Measurements from ENCODE around the gene PRPSAP2. TPM values are rescaled to one million over a fixed set of nuclear protein-coding genes. Genes with fewer than 3 reads are reported as not detected.

The PRPSAP2 gene
- total RNA-seq, 8 experiments from 2014 or later, result 39.0 to 89.8 (median 63.7) TPM

DNA sequence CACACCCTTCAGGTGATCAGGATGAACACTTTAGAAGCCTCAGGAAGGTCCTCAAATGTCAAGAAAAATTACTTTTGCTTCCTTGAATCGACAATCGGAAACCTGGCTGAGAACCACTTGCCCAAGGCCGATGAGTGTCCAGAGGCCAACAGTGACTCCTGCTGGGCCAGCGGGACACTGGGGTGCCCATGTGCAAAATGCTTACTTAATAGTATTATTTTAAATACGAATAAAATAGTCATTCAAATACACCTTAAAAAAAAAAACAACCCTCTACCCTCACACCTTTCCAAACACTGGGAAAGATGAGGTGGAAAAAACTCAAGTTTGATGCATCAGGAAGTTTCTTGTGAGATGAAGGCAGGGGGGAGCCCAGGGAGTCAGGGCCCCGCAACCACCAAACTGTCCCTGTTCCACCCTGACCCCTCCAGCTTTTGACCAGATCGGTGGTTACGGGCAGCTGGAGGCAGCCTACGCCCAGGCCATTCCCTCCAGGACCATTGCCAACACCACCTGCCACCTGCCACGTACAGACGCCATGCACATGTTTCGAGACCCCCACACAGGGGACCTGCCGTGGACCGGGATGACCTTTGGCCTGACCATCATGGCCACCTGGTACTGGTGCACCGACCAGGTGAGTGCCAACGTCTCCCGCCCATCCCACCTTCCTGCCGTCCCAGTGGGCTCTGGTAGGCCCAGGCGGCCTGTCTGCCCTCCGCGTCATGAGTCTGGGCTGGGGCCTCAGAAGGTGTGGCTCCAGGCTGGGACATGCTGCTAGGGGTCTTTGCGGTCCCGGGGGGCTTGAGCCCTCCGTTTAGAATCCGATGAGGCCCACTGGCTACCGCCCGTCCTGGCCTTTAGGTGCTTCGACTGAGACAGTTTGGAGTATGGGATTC lies 112.9 kb downstream of the PRPSAP2 start:
- Histone ChIP-seq H3K4me1 (replicated peaks in 1 of 2) (peaks cover 3 to 12% of the 10 kb centered on the region in 2 donors), H3K4me3 (no peak overlapping the region), H3K27ac (no peak overlapping the region)
- WGBS, 10 experiments, result 80 to 100% (median 94%) methylated on average over 1 to 10 of the region's 28 CpGs; no CpG with 5 or more reads in 4 of the 10 experiments
- no peak for ATAC-seq (replicated peaks in 6 of 8)
- in situ Hi-C loops (cut with MboI; ENCODE audit: low pct_unique_long_range_greater_than_20kb in 2 of 9, low sequenced_read_pairs in 9 of 9, unreplicated experiment in 9 of 9), result no loop called here

DNA sequence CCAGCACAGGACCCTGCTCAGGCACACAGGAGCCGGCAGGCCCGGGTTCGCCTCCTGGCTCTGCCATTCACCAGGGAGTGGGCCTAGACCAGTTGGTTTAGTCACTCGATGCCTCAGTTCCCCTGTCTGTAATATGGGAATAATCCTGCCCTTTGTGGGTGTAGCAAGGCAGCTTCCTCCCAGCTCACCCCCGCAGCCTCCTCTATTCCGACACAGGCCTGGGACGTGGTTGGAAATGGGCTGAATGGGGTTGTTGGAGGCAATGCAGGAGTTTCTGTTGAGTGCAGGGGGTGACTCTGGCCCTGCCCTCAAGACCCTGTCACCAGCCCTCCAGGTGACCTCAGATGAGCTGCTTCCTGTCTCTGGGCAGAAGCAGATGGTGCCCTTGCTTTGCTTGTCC lies 113.9 kb downstream of the PRPSAP2 start:
- H3K4me1 ChIP-seq (replicated peaks in 1 of 2), result peaks cover 3 to 12% of the 10 kb centered on the region in 2 donors
- no peak overlapping the region for H3K27ac ChIP-seq
- in situ Hi-C loops (cut with MboI; ENCODE audit: low pct_unique_long_range_greater_than_20kb in 2 of 9, low sequenced_read_pairs in 9 of 9, unreplicated experiment in 9 of 9), result no loop called here
- 100% methylated on average over 4 of the region's 7 CpGs; no CpG with 5 or more reads in 9 of the 10 experiments for WGBS, 10 experiments
- ATAC-seq (replicated peaks in 6 of 8), result no peak
- H3K4me3 ChIP-seq, result no peak overlapping the region

DNA sequence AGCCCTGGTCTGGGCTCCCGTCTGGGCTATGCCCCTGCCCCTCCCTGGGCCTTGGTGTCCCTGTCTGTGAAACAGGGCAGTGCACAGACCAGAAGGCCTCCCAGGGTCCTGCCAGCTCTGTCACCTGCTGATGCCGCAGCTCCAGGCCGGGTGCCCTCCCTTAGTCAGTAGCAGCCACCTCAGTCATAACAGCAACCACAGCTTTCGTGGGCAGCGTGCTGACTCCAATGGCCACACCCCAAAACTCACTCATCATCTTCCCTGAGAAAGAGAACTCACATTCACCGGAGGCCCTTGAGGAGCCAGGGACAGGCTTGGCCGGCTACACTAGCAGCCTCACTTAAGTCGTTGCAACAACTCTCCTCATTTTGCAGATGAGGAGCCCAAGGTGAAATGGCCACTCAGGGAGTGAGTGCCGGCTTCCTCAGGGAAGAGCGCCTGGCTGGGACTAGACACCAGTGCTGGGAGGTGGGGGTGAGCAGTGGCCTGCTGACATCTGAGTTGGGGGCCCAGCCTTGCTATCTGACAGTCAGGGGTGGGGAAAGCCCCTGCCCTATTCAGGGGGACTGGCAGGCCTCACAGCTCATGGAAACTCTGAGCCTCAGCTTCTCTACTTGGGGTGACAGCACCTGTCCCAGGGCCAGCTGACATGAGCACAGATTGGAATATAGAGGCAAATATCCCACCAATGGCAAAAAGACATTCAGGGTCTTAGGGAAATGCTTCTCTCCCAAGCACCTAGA lies 116.6 kb downstream of the PRPSAP2 start:
- no peak for ATAC-seq (replicated peaks in 6 of 8)
- in situ Hi-C loops (cut with MboI; ENCODE audit: low pct_unique_long_range_greater_than_20kb in 2 of 9, low sequenced_read_pairs in 9 of 9, unreplicated experiment in 9 of 9), result no loop called here
- no peak overlapping the region for H3K27ac ChIP-seq
- H3K4me3 ChIP-seq, result no peak overlapping the region
- no peaks in the 10 kb centered on the region for H3K4me1 ChIP-seq (replicated peaks in 1 of 2)
- WGBS, 10 experiments, result 50 to 100% (median 86%) methylated on average over 1 to 2 of the region's 10 CpGs; no CpG with 5 or more reads in 5 of the 10 experiments

DNA sequence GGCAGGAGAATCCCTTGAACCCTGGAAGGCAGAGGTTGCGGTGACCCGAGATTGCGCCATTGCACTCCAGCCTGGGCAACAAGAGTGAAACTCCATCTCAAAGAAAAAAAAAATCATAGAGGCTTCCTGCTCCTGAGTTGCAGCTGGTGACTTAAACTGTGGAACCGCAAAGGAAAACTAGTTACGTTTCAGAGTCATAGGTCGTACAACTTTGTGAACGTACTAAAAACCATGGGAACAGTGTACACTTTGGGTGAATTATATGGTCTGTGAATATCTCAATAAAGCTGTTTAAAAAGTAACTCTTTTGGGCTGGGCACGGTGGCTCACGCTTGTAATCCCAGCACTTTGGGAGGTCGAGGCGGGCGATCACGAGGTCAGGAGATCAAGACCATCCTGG lies 117.7 kb downstream of the PRPSAP2 start:
- H3K4me1 ChIP-seq (replicated peaks in 1 of 2), result no peaks in the 10 kb centered on the region
- in situ Hi-C loops (cut with MboI; ENCODE audit: low pct_unique_long_range_greater_than_20kb in 2 of 9, low sequenced_read_pairs in 9 of 9, unreplicated experiment in 9 of 9), result no loop called here
- H3K27ac ChIP-seq, result no peak overlapping the region
- ATAC-seq (replicated peaks in 6 of 8), result no peak
- H3K4me3 ChIP-seq, result no peak overlapping the region
- WGBS, 10 experiments, result 75 to 100% (median 90%) methylated on average over 1 to 5 of the region's 13 CpGs; no CpG with 5 or more reads in 4 of the 10 experiments

DNA sequence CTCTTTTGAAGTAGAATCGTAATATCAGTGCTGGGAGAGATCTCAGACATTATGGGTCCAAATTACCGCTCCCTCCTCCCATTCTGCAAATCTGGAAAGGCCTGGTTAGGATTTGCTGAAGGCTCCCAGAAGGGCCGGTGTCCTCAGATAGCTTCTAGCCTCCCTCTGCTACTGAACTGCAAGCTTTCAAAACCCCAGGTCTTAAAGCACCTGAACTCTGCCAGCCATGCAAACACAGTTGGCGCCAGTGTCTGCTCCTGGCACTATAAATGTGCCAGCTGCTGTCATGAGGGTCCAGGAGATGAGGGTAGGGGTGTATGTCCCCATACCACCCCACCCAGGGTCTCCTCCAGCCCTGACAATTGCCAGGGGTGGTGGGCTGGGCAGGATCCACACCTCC lies 118.3 kb downstream of the PRPSAP2 start:
- peaks cover 0 to 4% of the 10 kb centered on the region in 2 donors for H3K4me1 ChIP-seq (replicated peaks in 1 of 2)
- no peak overlapping the region for H3K27ac ChIP-seq
- no peak for ATAC-seq (replicated peaks in 6 of 8)
- no peak overlapping the region for H3K4me3 ChIP-seq
- in situ Hi-C loops (cut with MboI; ENCODE audit: low pct_unique_long_range_greater_than_20kb in 2 of 9, low sequenced_read_pairs in 9 of 9, unreplicated experiment in 9 of 9), result no loop called here
- 83 to 100% (median 100%) methylated on average over 1 to 2 of the region's 4 CpGs; no CpG with 5 or more reads in 6 of the 10 experiments for WGBS, 10 experiments

DNA sequence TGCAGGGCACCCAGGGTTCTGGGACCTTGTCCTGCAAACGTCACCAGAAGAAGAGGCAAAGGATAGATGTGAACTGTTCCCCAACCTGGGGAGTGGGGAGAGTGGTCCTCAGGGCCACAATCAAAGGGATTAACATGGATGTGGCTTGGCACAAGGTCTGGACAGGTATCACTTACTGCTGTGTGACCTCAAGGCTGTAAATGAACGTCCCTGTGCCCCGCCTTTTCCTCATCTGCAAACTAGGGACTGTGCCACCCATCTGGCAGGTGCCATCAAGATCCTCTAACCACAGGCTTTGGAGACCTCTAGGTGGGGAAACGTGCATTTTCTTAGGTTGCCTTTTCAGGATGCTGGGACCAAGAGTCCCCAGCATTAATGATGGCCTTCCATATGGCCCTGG lies 119.1 kb downstream of the PRPSAP2 start:
- WGBS, 10 experiments, result 78% methylated on average over 1 of the region's 4 CpGs; no CpG with 5 or more reads in 9 of the 10 experiments
- no peak for ATAC-seq (replicated peaks in 6 of 8)
- in situ Hi-C loops (cut with MboI; ENCODE audit: low pct_unique_long_range_greater_than_20kb in 2 of 9, low sequenced_read_pairs in 9 of 9, unreplicated experiment in 9 of 9), result no loop called here
- Histone ChIP-seq H3K27ac (no peak overlapping the region), H3K4me1 (replicated peaks in 1 of 2) (peaks cover 0 to 12% of the 10 kb centered on the region in 2 donors), H3K4me3 (no peak overlapping the region)

DNA sequence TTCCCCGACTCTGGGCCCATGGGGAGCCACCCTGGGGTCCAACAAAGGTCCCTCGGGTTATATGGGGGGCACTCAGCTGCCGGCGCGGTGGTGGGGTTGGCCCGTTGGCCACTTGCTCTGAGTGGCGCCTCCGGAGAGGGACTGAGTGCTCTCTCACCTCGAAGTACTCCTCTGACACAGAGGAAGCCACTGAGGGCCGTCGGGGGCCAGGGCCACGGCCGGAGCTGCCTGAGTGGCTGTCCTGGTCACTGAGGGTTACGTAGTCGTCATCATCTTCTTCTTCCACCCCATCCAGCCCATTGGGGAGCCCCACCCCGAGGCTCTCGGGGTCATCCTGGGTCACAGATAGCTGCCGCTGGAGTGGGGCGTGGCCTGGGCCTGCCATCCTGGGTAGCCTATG lies 119.7 kb downstream of the PRPSAP2 start:
- in situ Hi-C loops (cut with MboI; ENCODE audit: low pct_unique_long_range_greater_than_20kb in 2 of 9, low sequenced_read_pairs in 9 of 9, unreplicated experiment in 9 of 9), result no loop called here
- ATAC-seq (replicated peaks in 6 of 8), result no peak
- peaks cover 0 to 12% of the 10 kb centered on the region in 2 donors for H3K4me1 ChIP-seq (replicated peaks in 1 of 2)
- WGBS, 10 experiments, result 40 to 100% (median 86%) methylated on average over 1 to 7 of the region's 19 CpGs; no CpG with 5 or more reads in 5 of the 10 experiments
- no peak overlapping the region for H3K4me3 ChIP-seq
- H3K27ac ChIP-seq, result no peak overlapping the region

DNA sequence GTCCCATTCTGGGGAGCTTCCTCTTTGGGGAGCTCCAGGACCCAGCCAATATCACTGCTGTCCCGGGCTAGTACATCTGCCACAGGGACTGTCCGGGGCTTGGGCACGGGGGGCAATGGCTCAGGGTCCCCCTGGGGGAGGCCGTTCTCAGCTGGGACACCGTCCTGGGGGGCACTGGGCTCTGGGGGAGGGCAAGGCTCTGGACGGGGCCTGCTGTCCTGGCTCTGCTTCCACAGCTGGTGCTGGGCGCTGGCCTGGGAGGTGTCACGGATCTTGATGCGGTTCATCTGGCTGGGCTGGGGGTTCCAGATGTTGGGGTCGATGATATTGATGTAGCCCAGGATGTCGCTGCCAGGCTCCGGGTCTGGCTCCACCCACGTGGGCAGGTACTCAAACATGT lies 120.1 kb downstream of the PRPSAP2 start:
- WGBS, 10 experiments, result 70 to 100% (median 100%) methylated on average over 1 to 2 of the region's 13 CpGs; no CpG with 5 or more reads in 7 of the 10 experiments
- H3K4me3 ChIP-seq, result no peak overlapping the region
- H3K4me1 ChIP-seq (replicated peaks in 1 of 2), result peaks cover 0 to 12% of the 10 kb centered on the region in 2 donors
- no peak overlapping the region for H3K27ac ChIP-seq
- ATAC-seq (replicated peaks in 6 of 8), result no peak
- in situ Hi-C loops (cut with MboI; ENCODE audit: low pct_unique_long_range_greater_than_20kb in 2 of 9, low sequenced_read_pairs in 9 of 9, unreplicated experiment in 9 of 9), result no loop called here

DNA sequence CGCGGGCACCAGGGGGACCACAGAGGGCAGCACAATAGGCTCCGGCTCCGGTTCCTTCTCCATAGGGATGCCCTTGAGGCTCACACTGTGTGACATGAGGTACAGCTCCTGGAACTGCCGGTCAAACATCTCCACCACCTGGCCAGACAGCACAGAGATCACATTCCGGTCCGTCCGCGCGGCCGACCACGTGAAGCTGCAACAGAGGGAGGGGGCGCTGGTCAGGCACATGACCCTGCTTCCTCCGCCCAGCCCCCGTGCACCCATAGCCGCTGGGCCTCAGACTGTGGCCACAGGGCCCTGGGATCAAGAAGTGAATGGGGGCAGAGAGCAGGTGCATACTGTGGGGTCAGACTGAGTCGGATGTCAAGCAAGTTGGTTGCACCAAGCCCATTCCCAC lies 120.7 kb downstream of the PRPSAP2 start:
- no peak for ATAC-seq (replicated peaks in 6 of 8)
- Histone ChIP-seq H3K4me3 (no peak overlapping the region), H3K27ac (no peak overlapping the region), H3K4me1 (replicated peaks in 1 of 2) (peaks cover 0 to 12% of the 10 kb centered on the region in 2 donors)
- in situ Hi-C loops (cut with MboI; ENCODE audit: low pct_unique_long_range_greater_than_20kb in 2 of 9, low sequenced_read_pairs in 9 of 9, unreplicated experiment in 9 of 9), result no loop called here
- 80 to 84% (median 80%) methylated on average over 1 to 10 of the region's 17 CpGs; no CpG with 5 or more reads in 7 of the 10 experiments for WGBS, 10 experiments

Other genes with a start within 250 kb of the PRPSAP2 start
- gene TBC1D28, start 213.7 kb upstream of the PRPSAP2 start, total RNA-seq, result 1 to 10 TPM in 2 of 8 experiments, under 1 TPM in 4, not detected in 2; 0.16 to 1.0 (median 0.58) TPM
- 10 to 100 TPM in 5 of 8 experiments, 1 to 10 TPM in 3; 3.9 to 21.4 (median 10.9) TPM for gene FOXO3B, start 175.8 kb upstream of the PRPSAP2 start, total RNA-seq
- under 1 TPM; 0.08 to 0.50 (median 0.24) TPM for gene FBXW10, start 114.1 kb upstream of the PRPSAP2 start, total RNA-seq
- gene TVP23B, start 76.9 kb upstream of the PRPSAP2 start, total RNA-seq, result 10 to 100 TPM; 30.7 to 63.1 (median 41.5) TPM
- under 1 TPM in 5 of 8 experiments, not detected in 3; 0.09 to 0.76 (median 0.45) TPM for gene SLC5A10, start 94.0 kb downstream of the PRPSAP2 start, total RNA-seq
- 1 to 10 TPM in 5 of 8 experiments, under 1 TPM in 3; 0.37 to 5.9 (median 2.0) TPM for gene FAM83G, start 146.6 kb downstream of the PRPSAP2 start, total RNA-seq
- gene GRAP, start 188.8 kb downstream of the PRPSAP2 start, total RNA-seq, result 1 to 10 TPM in 1 of 8 experiments, under 1 TPM in 6, not detected in 1; 0.33 to 1.5 (median 0.50) TPM

Data from motor neuron (in vitro differentiated cells).